ENCODE measurements around the gene PITHD1. TPM values are rescaled to one million over a fixed set of nuclear protein-coding genes. Genes with fewer than 3 reads are reported as not detected.
"Not testable (repeated sequence)": the region's sequence is repeated elsewhere in the genome, so short reads cannot be mapped to it uniquely, and the experiment has no call there.

The PITHD1 gene
- total RNA-seq, 1 donor from 2014 or later: 57.2 TPM

DNA sequence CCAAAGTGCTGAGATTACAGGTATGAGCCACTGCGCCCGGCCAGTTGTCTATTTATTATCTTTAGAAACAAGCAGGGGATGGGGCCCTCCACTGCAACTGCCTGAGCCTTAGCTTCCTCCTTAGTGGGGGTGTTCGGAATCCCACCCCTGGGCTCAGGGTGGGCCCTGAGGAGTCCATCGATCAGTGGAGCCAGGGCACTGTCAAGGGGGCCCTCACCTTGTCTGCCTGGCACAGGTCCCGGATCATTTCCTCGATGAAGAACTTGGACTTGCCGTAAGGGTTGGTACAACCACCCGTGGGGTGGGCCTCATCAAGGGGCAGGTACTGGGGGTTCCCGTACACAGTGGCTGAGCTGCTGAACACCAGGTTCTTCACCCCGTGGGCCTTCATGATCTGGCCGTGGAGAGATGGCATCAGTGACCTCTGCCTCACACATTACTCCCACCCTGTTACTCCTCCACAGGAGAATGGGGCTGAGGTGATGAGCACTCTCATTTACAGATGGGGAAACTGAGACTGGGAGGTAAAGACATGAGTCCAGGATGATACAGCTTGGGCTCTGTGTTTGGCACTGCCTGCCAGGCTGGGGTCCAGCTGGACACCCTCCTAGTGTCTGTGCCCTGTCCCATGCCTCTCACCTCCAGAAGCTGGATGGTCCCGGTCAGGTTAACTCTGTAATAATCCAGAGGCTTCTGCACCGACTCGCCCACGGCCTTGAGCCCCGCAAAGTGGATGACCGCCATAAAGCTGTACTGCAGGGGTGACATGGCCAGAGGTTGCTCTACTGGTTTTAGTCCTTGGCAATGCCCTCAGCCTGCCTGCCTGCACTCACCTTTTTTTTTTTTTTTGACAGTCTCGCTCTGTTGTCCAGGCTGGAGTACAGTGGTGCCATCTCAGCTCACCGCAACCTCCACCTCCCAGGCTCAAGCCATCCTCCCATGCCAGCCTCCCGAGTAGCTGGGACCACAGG lies 19.5 kb downstream of the PITHD1 start:
- no peak for DNase-seq (ENCODE audit: low spot score)

DNA sequence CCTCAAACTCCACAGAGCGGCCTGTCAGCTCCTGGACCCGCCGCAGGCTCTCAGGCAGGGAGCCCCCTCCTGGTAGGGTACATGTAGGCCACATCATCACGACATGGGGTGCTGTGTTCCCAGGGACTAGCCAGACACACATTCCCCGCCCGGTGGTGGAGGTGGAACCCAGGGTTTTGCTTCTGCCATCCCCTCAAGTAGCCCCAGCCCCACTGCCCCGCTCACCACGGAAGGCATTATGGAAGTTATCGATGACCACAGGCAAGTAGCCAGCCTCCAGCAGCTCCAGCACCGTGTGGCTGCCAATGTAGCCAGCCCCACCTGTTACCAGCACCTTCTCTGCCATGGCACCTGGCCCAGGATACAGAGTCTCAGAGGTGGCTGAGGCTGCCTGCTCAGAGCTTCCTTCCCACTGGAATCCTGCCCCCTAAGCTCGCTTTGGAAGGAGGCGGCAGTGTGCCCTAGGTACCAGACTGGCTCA lies 20.5 kb downstream of the PITHD1 start:
- no peak for DNase-seq (ENCODE audit: low spot score)

DNA sequence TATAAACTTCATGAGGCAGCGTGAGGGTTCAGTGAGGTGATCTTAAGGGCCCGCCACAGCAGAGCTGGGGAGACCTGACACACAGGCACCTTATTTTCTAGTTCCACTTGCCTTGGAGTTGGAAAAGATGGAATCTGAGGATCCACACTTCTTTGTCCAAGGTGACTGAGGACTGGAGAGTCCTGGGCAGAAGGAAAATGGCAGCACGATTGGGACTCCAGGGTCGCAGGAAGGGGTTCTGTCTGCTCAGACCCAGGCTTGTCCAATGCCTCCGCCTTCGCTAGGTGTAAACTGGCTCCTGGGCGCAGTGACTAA lies 21.0 kb downstream of the PITHD1 start:
- DNase-seq (ENCODE audit: low spot score): no peak

DNA sequence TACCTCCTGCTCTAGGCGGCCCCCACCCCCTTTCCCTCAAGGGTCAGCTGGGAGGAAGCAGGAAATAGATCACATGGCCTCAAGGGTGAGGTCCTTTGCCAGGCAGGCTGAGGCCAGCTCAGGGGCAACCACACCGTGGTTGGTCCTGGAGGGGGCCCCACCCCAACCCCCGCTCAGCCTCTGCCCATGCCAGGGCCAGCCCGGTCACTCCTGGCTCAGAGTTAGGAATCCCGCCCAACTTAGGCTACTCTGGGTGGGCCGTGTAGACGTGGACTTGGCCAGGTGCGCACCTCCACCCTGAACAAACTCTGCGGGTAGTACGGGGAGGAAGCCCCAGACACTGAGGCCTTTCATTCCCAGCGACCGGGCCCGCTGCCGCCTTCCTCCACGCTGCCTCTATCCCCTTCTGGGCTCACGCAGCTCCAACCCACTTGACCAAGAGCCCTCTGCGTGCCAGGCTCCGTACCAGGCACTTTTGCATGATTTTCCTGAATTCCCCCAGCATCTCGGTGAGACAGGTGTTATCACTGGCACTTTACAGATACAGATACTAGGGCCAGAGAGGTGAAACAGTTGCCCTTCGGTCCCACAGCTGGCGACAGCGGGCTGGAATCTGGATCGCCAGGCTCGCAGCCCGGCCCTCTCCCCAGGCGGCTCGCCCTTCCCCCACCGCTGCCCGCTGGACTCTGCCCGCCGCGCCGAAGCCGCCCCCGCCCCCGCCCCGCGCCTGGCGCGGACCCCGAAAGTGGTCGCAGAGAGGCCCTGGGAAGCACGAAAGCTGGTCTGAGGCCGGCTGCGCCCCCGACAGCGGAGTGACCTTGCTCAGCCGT lies 21.6 kb downstream of the PITHD1 start:
- peak; percentile 91 for DNase-seq (ENCODE audit: low spot score)

DNA sequence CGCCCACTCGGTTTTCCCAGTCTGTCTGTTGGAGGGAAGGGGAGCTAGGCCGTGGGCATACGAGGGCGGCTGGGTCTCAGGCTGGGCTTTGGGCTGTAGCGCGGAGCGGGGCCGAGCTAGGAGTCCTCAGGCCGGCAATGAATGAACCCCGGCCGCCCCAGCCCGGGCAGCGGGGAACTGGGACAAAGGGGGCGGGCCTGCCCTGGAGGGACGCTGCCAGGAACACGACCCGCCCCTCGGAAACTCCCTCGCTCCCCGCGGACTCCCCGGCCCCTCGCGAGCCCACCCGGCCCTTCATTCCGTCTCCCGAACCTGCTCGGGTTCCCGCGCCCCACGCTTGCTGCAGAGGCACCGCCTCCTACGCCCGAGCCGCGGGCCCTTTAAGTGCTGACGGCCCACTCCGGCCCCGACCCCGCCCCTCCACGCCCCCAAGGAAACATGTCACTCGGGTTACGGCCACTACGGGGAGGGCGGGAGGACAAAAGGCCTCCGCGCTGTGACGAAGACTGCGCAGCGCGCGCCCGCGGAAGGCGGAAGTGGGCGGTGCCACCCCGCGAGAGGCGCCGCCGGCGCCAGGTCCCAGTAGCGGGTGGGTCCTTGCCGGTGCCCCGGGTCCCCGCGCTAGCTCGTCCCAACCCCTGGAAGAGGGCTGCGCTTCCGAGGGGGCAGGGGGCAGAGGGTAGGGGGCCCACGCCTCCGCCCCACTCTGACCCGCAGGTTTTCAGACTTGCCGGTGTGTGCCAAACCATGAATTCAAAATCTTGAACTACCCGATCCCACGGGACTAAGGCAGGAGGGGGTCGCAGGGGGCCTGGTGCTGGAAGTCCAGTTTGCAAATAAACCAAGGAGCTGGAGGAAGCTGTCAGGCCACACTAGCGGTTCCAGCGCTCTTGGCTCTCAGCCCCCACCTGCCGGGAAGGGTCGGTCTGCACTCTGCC lies 22.5 kb downstream of the PITHD1 start, which contains the start of gene GALE:
Gene GALE, minus strand, starts transcription at position 355 of the 938 bp plus-strand sequence. CDS start 1,747 bp downstream, outside the sequence.
- DNase-seq (ENCODE audit: low spot score): peak; percentile 99

DNA sequence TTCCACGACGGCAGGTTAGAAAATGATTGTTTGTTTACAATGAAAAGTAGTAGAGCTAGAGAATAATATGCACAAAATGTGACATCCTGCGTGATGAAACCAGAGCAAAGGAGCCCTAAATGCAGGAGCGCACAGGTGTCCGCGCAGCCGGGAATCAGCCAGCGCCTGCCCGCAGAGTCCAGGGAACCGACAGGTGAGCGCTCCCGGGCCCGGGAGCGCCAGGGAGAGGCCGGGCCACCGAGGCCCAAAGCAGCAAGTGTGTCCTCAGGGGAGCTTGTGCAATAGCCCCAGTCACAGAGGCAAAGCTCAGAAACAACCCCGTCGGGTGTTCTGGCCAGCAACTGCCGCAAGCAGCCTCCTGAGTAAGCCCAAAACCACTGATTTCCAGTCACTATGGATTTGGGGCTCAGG lies 23.1 kb downstream of the PITHD1 start:
- no peak for DNase-seq (ENCODE audit: low spot score)

DNA sequence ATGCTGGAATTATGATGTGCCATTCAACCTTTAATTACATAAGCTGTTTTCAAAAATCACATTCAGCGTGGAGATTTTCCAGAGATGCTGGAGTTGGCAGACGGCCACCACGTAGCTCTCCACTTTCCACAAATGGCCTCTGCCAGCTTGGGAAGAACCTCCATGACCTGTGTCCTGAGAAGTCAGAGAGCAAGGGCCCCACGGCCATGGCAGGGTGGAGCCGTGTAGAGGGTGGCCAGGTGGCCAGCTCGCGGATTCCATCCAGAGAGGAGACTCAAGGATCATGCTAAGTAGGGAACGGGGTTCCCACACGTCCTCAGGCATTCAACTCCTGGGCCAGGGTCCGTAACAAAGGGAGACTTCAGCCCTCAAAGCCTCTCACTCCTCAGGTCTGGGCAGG lies 23.7 kb downstream of the PITHD1 start:
- no peak for DNase-seq (ENCODE audit: low spot score)

DNA sequence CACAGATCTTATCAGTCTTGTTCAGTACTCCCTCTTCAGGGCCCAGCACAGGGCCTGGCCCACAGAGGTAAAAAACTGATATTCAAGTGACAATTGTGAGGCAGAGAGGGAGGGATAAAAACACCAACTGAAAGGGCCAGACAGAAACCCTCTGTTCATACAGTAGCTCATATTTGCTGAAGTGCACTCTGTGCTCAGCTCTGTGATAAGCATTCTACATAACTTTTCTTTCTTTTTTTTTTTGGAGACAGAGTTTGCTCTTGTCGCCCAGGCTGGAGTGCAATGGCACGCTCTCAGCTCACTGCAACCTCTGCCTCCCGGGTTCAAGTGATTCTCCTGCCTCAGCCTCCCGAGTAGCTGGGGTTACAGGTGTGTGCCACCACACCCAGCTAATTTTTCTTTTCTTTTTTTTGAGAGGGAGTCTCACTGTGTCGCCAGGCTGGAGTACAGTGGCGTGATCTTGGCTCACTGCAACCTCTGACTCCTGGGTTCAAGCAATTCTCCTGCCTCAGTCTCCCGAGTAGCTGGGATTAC lies 24.7 kb downstream of the PITHD1 start:
- DNase-seq (ENCODE audit: low spot score): not testable (repeated sequence)

DNA sequence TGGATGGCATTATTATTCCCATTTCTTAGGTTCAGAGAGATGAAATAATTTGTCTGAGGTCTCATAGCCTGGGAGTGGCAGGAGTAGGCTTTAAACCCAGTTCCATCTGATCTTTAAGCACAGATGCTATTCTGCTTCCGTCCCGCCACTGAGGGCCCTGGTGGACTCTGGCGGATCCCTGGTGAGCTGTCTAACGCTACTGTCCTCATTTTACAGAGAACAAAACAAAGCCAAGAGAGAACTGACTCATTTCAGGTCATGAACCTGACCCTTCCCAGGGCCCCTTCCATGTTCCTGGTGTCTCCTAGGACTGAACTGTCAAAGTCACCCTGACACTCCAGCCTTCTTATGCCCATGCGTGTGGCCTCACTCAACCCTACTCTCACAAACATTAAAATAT lies 25.5 kb downstream of the PITHD1 start:
- DNase-seq (ENCODE audit: low spot score): no peak

DNA sequence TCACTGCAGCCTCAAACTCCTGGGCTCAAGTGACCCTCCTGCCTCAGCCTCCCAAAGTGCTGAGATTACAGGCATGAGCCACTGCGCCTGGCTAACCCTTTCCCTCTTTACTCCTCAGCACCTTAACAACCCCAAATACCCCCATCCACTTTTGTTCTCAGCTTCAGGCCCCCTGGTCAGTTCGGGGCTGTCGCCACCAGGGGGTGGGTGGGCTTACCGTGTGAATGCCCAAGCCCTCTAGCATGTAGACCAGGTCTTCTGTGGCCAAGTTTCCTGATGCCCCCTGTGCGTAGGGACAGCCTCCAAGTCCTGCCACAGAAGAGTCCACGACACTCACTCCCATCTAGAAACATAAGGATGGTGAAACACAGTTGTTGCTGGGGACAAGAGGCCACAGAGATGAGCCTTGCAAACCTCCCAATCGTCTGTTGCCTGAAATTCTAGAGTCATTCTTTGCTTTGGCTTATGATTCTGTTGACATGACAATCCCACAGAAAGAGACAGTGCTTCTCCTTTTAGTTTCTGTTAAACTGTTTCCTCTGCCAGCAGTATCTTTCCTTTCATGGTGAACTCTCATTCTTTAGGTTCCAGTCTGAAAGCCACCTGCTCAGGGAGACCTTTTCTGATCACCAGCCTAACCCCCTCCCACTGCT lies 26.1 kb downstream of the PITHD1 start:
- DNase-seq (ENCODE audit: low spot score): no peak

DNA sequence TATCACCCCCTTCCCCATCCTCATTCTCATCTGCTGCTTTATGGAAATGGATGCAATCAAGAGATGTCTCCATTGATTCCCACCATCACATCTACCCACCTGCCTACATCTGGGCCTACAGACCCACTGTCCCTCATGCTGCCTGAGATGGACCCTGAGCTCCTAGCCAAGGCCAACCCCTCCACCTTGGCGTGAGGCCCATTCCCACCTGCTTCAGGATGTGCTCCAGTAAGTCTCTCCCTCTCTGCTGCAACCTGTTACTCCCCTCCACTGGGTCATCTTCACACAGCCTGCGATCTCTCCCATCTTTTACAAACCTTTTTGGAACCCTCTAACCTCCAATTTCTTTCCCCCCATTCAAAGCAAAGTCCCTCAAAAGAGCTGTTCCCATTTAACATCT lies 26.8 kb downstream of the PITHD1 start:
- DNase-seq (ENCODE audit: low spot score): no peak

DNA sequence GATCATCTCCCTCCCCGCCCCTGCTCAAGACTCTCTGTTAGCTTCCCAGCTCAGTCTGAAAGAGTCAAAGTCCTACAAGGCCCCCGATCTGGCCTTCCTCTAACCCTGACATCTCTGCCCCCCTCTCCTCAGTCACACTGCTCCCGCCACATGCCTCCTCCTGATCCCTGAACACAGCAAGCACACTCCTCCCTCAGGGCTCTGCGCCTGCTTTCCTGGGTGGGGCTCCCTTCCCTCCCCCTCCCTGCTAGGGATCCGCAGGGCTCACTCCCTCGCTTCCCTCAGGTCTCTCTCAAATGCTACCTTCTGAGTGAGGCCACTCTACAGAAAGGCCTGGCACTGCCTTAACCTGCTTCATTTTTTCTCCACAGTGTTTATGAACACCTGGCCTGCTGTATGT lies 28.1 kb downstream of the PITHD1 start:
- no peak for DNase-seq (ENCODE audit: low spot score)

DNA sequence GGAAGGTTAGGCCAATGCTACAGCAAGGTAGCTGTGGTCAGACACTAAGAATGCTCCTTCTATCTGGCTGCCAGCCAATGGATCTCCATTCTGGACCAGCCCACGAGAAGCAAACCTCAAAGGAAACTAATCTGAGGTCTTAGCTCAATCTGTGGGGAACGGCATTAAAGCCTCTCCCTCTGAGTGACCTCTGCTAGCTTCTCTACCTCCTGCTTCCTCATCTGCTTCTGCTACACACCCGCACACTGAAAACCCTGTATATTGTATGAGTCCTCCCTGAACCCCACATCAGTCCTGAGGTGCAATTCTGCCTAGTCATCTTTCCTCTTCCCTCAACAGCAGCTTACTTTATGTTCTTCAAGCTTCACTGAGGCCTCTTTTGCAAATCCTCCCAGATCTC lies 29.2 kb downstream of the PITHD1 start:
- DNase-seq (ENCODE audit: low spot score): no peak

DNA sequence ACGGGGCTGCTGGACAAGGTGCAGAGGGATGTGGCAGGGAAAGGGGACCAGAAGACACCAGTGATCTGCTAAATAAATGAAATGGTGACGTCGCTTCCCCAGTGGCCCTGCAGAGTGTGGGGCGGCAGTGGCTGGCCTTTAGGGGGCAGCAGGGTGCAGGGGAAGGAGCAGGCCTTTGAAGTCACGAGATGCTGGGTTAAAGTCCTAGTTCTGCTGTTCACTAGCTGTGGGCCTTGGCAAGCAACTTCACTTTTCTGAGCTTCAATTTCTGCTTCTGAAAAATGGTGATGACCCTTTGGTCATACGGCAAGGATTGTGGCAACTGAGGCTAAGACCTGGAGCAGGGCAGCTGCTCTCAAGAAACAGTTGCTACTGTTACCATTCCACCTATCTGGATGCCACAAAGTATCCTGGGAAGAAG lies 31.5 kb downstream of the PITHD1 start:
- no peak for DNase-seq (ENCODE audit: low spot score)

DNA sequence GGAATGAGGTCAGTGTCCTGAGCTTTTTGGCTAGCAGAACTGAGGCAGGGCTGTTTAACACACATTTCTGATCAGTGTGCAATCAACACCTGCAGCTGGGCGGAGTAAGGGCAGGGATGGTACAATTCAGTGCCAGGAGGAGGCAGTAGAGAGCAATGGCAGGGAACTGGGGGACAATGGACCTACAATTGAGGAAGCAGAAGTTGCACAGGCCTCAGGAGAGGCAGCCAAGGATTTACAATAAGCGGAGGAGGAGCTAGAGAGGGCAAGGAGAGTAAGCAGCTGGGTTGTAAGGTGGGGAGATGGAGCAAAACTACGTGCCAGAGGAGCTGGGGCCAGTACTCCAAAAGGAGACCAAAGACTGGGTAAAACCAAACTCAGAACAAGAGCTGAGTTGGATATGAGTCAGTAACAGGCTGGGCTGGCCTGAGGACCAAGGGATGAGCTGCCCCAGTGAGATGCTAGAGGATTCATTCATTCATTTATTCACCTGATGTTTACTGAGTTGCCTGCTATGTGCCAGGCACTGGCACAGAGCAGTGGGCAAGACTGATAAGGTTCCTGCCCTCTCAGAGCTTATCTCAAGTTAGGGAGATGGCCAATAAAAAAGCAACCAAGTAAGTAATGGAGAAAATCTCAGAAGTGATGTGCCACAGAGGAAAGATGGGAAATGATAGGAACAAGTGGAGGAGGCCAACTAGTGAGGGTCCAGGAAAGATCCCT lies 32.8 kb downstream of the PITHD1 start:
- DNase-seq (ENCODE audit: low spot score): no peak

DNA sequence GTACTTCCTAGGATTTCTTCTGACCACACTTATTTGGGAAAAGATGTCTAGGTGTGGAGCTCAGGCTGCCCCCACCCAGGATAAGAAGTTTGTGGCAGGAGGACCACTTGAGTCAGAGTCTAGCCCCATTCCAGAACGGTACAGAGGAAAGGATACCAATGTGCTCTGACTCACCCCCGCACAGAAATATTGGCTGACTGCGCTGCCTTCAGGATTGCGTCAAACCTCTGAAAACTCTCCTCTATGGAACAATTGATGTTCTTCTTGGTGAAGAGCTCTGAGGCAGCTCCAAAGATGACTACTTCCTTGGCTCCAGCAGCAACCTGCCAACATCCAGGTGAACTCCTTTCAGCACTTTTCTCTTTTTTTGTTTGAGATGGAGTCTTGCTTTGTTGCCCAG lies 35.8 kb downstream of the PITHD1 start:
- peak; percentile 37 for DNase-seq (ENCODE audit: low spot score)

DNA sequence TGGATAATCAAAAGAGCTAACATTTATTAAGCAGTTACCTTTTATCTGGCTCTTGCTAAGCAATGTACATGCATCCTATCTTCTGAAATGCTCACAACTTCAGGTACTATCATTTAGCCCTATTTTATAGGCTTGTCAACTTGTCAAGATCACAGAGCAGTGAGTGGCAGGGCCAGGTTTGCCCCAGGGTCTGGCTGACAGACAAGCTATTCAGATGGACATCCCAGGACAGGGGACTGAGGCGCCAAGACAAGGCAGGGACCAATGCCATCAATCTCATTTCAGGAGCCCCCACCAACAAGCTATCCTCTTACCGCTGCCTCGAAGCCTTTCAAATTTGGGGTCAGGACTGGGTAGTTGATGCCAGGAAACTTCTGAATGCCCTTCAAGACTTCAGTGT lies 38.1 kb downstream of the PITHD1 start:
- DNase-seq (ENCODE audit: low spot score): no peak

DNA sequence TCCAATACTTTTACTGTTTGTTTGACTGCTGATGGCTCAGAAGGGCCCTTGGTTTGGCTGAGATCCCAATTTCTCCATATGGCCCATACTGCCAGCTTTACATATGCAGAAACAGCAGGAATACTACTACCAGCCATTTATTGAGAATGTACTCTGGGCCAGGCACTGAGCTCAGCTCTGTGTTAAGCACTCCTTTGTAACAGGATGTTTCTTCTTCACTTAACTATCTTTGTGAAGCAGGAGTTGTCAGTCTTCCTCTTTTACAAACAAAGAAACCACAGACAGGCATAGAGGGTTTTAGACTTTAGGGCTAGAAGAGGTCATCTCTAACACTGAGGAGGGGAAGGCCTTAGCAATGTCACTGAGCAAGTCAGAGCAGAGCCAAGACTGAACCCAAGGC lies 38.7 kb downstream of the PITHD1 start:
- DNase-seq (ENCODE audit: low spot score): no peak

DNA sequence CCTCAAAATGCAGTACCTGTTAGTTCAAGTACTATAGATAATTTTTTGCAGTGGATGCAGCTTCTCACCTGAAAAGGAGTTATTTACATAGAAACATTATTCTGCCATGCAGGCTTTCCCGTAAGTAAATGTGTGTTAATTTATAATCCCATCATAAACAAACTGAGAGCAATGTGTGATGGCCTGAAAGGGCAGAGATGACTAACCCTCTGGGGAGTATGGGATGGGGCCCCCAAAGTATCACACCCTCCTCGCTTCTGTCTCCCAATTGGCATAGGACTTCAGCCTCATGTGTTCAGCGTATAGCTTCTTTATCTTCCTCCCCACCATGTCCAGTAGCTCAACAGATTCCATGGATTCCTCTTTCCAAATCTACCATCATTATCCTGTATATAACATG lies 39.4 kb downstream of the PITHD1 start:
- no peak for DNase-seq (ENCODE audit: low spot score)
